A549 (cell line): ENCODE results near the gene ARHGAP30.
"Not testable (repeated sequence)": the region's sequence is repeated elsewhere in the genome, so short reads cannot be mapped to it uniquely, and the experiment has no call there.

Experiments used
- CBX8 ChIP-seq: fragments of 200-600 bp; sonication (generic); IDR thresholded peaks from 2 replicates; pipeline ENCODE4 v1.6.1; 2016
- CEBPB ChIP-seq, 2 experiments: fragments of >200 bp in 1 of 2; sonication (Bioruptor Twin) in 1 of 2; formaldehyde crosslinking in 1 of 2; IDR thresholded peaks; 2 replicates each; pipeline ENCODE4 v1.6.1; 2012 to 2016
- CHD2 ChIP-seq: fragments of 150-350 bp; IDR thresholded peaks from 2 replicates; pipeline ENCODE4 v1.6.1; 2014; ENCODE audit warnings: low read length; ENCODE audit not compliant: partially characterized antibody
- CTCF ChIP-seq: fragments of >200 bp; sonication (Bioruptor Twin); formaldehyde crosslinking; IDR thresholded peaks from 3 replicates; pipeline ENCODE4 v1.5.1; 2016
- EP300 ChIP-seq, 2 experiments: fragments of >200 bp; sonication (Bioruptor Twin); formaldehyde crosslinking; IDR thresholded peaks; 2 replicates in 1 of 2; 3 replicates in 1 of 2; pipeline ENCODE4 v1.6.1; 2016 to 2017
- GATA3 ChIP-seq: IDR thresholded peaks from 2 replicates; pipeline ENCODE4 v1.6.1; 2012; ENCODE audit warnings: borderline replicate concordance
- HOXB5 ChIP-seq: fragments of 250-450 bp; sonication (Bioruptor Pico); IDR thresholded peaks from 2 replicates; pipeline ENCODE4 v1.5.0; 2020; ENCODE audit warnings: mild to moderate bottlenecking, moderate library complexity
- MYC ChIP-seq: IDR thresholded peaks from 2 replicates; pipeline ENCODE4 v1.6.1; 2012; ENCODE audit warnings: mild to moderate bottlenecking, inconsistent platforms, low read length, improper control_type of control experiment, borderline replicate concordance
- POLR2A ChIP-seq: IDR thresholded peaks from 2 replicates; pipeline ENCODE4 v1.6.1; 2012; ENCODE audit warnings: mild to moderate bottlenecking, low read length
- REST ChIP-seq: fragments of 200-600 bp; sonication (generic); IDR thresholded peaks from 2 replicates; pipeline ENCODE4 v1.6.1; 2016; ENCODE audit warnings: antibody characterized with exemption, mild to moderate bottlenecking, moderate library complexity
- SMC3 ChIP-seq: fragments of >200 bp; sonication (Bioruptor Twin); formaldehyde crosslinking; IDR thresholded peaks from 3 replicates; pipeline ENCODE4 v1.6.1; 2018; ENCODE audit warnings: inconsistent platforms

GRCh38 chr1:161063936-161064335 lies 5.8 kb downstream of the ARHGAP30 start:
- not testable (repeated sequence) for TF ChIP-seq HOXB5 (CRISPR knock-in tag); POLR2A; GATA3; CBX8; SMC3; CHD2; EP300 (IDR thresholded peaks at IDR 0.05); CTCF; REST; MYC; CEBPB (IDR thresholded peaks at IDR 0.05)
